ENCODE measurements around the gene SYT7. TPM values are rescaled to one million over a fixed set of nuclear protein-coding genes. Genes with fewer than 3 reads are reported as not detected.

The SYT7 gene
- total and polyA plus RNA-seq, 4 donors: 2.1 to 114 (median 30.8) TPM

GRCh38 chr11:61549662-61550568 lies 31.0 kb downstream of the SYT7 start (continued):
- TF ChIP-seq ZBTB33 (IDR thresholded peaks at IDR 0.05) (no peak), HNF4G (IDR thresholded peaks at IDR 0.05) (no peak), EGR1 (IDR thresholded peaks at IDR 0.05; ENCODE audit: low read depth in 2 of 2) (no peak), HNF4A (conservative IDR thresholded peaks at IDR 0.05) (no peak)
- TF ChIP-seq, protein P1, sequence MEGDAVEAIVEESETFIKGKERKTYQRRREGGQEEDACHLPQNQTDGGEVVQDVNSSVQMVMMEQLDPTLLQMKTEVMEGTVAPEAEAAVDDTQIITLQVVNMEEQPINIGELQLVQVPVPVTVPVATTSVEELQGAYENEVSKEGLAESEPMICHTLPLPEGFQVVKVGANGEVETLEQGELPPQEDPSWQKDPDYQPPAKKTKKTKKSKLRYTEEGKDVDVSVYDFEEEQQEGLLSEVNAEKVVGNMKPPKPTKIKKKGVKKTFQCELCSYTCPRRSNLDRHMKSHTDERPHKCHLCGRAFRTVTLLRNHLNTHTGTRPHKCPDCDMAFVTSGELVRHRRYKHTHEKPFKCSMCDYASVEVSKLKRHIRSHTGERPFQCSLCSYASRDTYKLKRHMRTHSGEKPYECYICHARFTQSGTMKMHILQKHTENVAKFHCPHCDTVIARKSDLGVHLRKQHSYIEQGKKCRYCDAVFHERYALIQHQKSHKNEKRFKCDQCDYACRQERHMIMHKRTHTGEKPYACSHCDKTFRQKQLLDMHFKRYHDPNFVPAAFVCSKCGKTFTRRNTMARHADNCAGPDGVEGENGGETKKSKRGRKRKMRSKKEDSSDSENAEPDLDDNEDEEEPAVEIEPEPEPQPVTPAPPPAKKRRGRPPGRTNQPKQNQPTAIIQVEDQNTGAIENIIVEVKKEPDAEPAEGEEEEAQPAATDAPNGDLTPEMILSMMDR (IDR thresholded peaks at IDR 0.05; ENCODE audit: low read depth, low read length, missing input control): no peak

GRCh38 chr11:61549177-61549576 lies 31.7 kb downstream of the SYT7 start:
- Histone ChIP-seq H3K4me1 (ENCODE audit: control insufficient read depth in 4 of 4, insufficient read depth in 4 of 4, low read length in 3 of 4) (peaks cover 0 to 4% (median 3%) of the 10 kb centered on the region in 4 donors), H3K9me3 (ENCODE audit: control insufficient read depth in 4 of 4, low read length in 3 of 4) (no peaks in the 10 kb centered on the region), H3K4me3 (ENCODE audit: low read depth in 1 of 3, low read length in 3 of 3) (no peak overlapping the region), H3K36me3 (ENCODE audit: control insufficient read depth in 4 of 4, insufficient read depth in 3 of 4, low read depth in 1 of 4, low read length in 3 of 4) (no peaks in the 10 kb centered on the region), H3K27me3 (ENCODE audit: control insufficient read depth in 4 of 4, insufficient read depth in 4 of 4, low read length in 3 of 4) (no peaks in the 10 kb centered on the region), H3K27ac (ENCODE audit: low read depth in 1 of 2, low read length in 2 of 2) (no peak overlapping the region), H3K9ac (ENCODE audit: low read depth in 1 of 2, low read length in 2 of 2) (no peak overlapping the region)
- no peak for DNase-seq (ENCODE audit: low spot score)
- WGBS: 91% methylated on average over 8 of the region's 8 CpGs
- TF ChIP-seq, protein P1 (IDR thresholded peaks at IDR 0.05; ENCODE audit: low read depth, low read length, missing input control): no peak
- no peak for TF ChIP-seq HNF4G (IDR thresholded peaks at IDR 0.05)
- TF ChIP-seq RAD21 (IDR thresholded peaks at IDR 0.05): no peak
- TF ChIP-seq HNF4A (conservative IDR thresholded peaks at IDR 0.05): no peak
- no peak for TF ChIP-seq ATF3 (IDR thresholded peaks at IDR 0.05)
- TF ChIP-seq MAX (IDR thresholded peaks at IDR 0.05): no peak
- no peak for TF ChIP-seq GABPA (IDR thresholded peaks at IDR 0.05 in 1 of 2, conservative IDR thresholded peaks at IDR 0.05 in 1 of 2)
- TF ChIP-seq TAF1 (conservative IDR thresholded peaks at IDR 0.05): no peak
- no peak for TF ChIP-seq YY1 (IDR thresholded peaks at IDR 0.05)
- no peak for TF ChIP-seq FOXA2 (IDR thresholded peaks at IDR 0.05)
- no peak for TF ChIP-seq SP1 (IDR thresholded peaks at IDR 0.05)
- no peak for TF ChIP-seq ZBTB33 (IDR thresholded peaks at IDR 0.05)
- TF ChIP-seq, protein P2, sequence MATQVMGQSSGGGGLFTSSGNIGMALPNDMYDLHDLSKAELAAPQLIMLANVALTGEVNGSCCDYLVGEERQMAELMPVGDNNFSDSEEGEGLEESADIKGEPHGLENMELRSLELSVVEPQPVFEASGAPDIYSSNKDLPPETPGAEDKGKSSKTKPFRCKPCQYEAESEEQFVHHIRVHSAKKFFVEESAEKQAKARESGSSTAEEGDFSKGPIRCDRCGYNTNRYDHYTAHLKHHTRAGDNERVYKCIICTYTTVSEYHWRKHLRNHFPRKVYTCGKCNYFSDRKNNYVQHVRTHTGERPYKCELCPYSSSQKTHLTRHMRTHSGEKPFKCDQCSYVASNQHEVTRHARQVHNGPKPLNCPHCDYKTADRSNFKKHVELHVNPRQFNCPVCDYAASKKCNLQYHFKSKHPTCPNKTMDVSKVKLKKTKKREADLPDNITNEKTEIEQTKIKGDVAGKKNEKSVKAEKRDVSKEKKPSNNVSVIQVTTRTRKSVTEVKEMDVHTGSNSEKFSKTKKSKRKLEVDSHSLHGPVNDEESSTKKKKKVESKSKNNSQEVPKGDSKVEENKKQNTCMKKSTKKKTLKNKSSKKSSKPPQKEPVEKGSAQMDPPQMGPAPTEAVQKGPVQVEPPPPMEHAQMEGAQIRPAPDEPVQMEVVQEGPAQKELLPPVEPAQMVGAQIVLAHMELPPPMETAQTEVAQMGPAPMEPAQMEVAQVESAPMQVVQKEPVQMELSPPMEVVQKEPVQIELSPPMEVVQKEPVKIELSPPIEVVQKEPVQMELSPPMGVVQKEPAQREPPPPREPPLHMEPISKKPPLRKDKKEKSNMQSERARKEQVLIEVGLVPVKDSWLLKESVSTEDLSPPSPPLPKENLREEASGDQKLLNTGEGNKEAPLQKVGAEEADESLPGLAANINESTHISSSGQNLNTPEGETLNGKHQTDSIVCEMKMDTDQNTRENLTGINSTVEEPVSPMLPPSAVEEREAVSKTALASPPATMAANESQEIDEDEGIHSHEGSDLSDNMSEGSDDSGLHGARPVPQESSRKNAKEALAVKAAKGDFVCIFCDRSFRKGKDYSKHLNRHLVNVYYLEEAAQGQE (IDR thresholded peaks at IDR 0.05): no peak
- TF ChIP-seq RXRA (IDR thresholded peaks at IDR 0.05): no peak
- no peak for TF ChIP-seq FOXA1 (IDR thresholded peaks at IDR 0.05)
- no peak for TF ChIP-seq JUND (IDR thresholded peaks at IDR 0.05)
- TF ChIP-seq NR2F2 (IDR thresholded peaks at IDR 0.05): no peak
- no peak for TF ChIP-seq EGR1 (IDR thresholded peaks at IDR 0.05; ENCODE audit: low read depth in 2 of 2)

All from liver (tissue), 9 donors.